Chondrocyte (in vitro differentiated cells): ENCODE data around the gene ANXA2R. TPM values are rescaled to one million over a fixed set of nuclear protein-coding genes. Genes with fewer than 3 reads are reported as not detected.

Experiments used
- DNase-seq: peaks from one replicate; pipeline ENCODE4 v3.0.0; 2021; ENCODE audit warnings: mixed read lengths, low spot score
- H3K27ac Mint-ChIP-seq: one replicate; pipeline ENCODE4 v1.8.0; 2021; ENCODE audit warnings: mild to moderate bottlenecking, moderate library complexity, mixed read lengths; ENCODE audit not compliant: unreplicated experiment
- H3K27me3 Mint-ChIP-seq: 2 replicates; pipeline ENCODE4 v1.8.0; 2021; ENCODE audit warnings: low read depth, mixed read lengths
- H3K36me3 Mint-ChIP-seq: 2 replicates; pipeline ENCODE4 v1.8.0; 2021; ENCODE audit warnings: low read depth, mixed read lengths
- H3K4me1 Mint-ChIP-seq: 2 replicates; pipeline ENCODE4 v1.8.0; 2021; ENCODE audit warnings: low read depth, mild to moderate bottlenecking, mixed read lengths
- H3K4me3 Mint-ChIP-seq: one replicate; pipeline ENCODE4 v1.8.0; 2021; ENCODE audit warnings: mild to moderate bottlenecking, moderate library complexity, mixed read lengths; ENCODE audit not compliant: unreplicated experiment
- H3K9me3 Mint-ChIP-seq: 2 replicates; pipeline ENCODE4 v1.8.0; 2021; ENCODE audit warnings: low read depth, mixed read lengths
- CTCF ChIP-seq: fragments of 200-600 bp; sonication (generic); IDR thresholded peaks from 2 replicates; pipeline ENCODE4 v1.5.0; 2021; ENCODE audit warnings: antibody characterized with exemption, mild to moderate bottlenecking, moderate library complexity
- total RNA-seq: library from RNA; stranded (reverse); gene quantifications from 3 replicates; pipeline ENCODE4 v1.2.1, GENCODE V29; 2021

ANXA2R gene
- total RNA-seq, 1 donor from 2014 or later, result 1.2 TPM

DNA sequence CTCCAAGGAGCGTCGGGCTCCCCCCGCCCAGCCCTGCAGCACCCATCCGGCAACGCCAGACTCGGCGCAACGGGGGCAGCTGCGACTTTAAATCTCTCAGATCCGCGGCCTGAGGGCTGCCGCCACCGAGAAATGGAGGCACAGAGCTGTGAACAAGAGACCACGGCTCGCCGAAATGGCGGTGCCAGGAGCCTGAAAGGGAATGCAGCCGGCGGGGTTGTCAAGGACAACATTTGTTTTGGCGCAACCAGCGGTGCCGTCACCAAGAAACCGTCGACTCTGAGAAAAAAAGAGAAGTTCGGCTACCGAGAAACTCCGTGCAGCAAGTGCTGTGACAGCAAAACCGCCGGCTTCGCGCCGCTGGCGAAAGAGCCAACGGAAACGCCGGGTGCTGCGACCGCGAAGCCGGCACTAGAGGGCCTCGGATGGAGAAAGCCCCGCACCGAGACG, 2.1 kb upstream of the ANXA2R start:
- Mint-ChIP-seq H3K4me1 (peaks cover 71% of the 10 kb centered on the region), H3K27me3 (no peaks in the 10 kb centered on the region), H3K9me3 (no peaks in the 10 kb centered on the region), H3K27ac (peak overlapping the region; percentile 99), H3K36me3 (no peaks in the 10 kb centered on the region), H3K4me3 (peak overlapping the region; percentile 89)
- peak; percentile 30 for TF ChIP-seq CTCF
- DNase-seq, result no peak

- peaks cover 67% of the 10 kb centered on the region for H3K4me1 Mint-ChIP-seq
- H3K27ac Mint-ChIP-seq, result peak overlapping the region; percentile 99
- H3K4me3 Mint-ChIP-seq, result peak overlapping the region; percentile 89
- no peak for DNase-seq
- no peaks in the 10 kb centered on the region for H3K9me3 Mint-ChIP-seq
- H3K27me3 Mint-ChIP-seq, result no peaks in the 10 kb centered on the region
- no peak for TF ChIP-seq CTCF
- H3K36me3 Mint-ChIP-seq, result no peaks in the 10 kb centered on the region
These were observed 1.6 kb upstream of the ANXA2R start for GRCh38 chr5:43041669-43042175.

- no peak for DNase-seq
- TF ChIP-seq CTCF, result no peak
- H3K36me3 Mint-ChIP-seq, result no peaks in the 10 kb centered on the region
- peak overlapping the region; percentile 99 for H3K27ac Mint-ChIP-seq
- H3K4me3 Mint-ChIP-seq, result peak overlapping the region; percentile 89
- no peaks in the 10 kb centered on the region for H3K27me3 Mint-ChIP-seq
- peaks cover 65% of the 10 kb centered on the region for H3K4me1 Mint-ChIP-seq
- no peaks in the 10 kb centered on the region for H3K9me3 Mint-ChIP-seq
These were observed 1.1 kb upstream of the ANXA2R start for GRCh38 chr5:43041110-43041668.

GRCh38 chr5:43039471-43040286, 440 bp downstream of the ANXA2R start:
- TF ChIP-seq CTCF, result peak; percentile 64
- Mint-ChIP-seq H3K27ac (peak overlapping the region; percentile 99), H3K4me1 (peaks cover 62% of the 10 kb centered on the region), H3K36me3 (no peaks in the 10 kb centered on the region), H3K9me3 (no peaks in the 10 kb centered on the region), H3K4me3 (peak overlapping the region; percentile 89), H3K27me3 (no peaks in the 10 kb centered on the region)
- DNase-seq, result no peak

GRCh38 chr5:43039152-43039470, 1.0 kb downstream of the ANXA2R start:
- no peak for TF ChIP-seq CTCF
- no peaks in the 10 kb centered on the region for H3K36me3 Mint-ChIP-seq
- H3K9me3 Mint-ChIP-seq, result no peaks in the 10 kb centered on the region
- H3K27ac Mint-ChIP-seq, result peak overlapping the region; percentile 99
- H3K27me3 Mint-ChIP-seq, result no peaks in the 10 kb centered on the region
- peaks cover 61% of the 10 kb centered on the region for H3K4me1 Mint-ChIP-seq
- H3K4me3 Mint-ChIP-seq, result peak overlapping the region; percentile 89
- no peak for DNase-seq
